ENCODE results near the gene SCAF8.
A peak's percentile ranks its signal among the peaks of the same experiment; 100 is the strongest.
"Not testable (repeated sequence)": the region's sequence is repeated elsewhere in the genome, so short reads cannot be mapped to it uniquely, and the experiment has no call there.

Gene SCAF8

GRCh38 chr6:154742891-154743290 lies 9.7 kb downstream of the SCAF8 start:
- H3K27me3 ChIP-seq (ENCODE audit: insufficient read depth, low read length): no peaks in the 10 kb centered on the region
- H3K4me1 ChIP-seq (ENCODE audit: control insufficient read depth in 1 of 2, insufficient read depth in 2 of 2, low read length in 2 of 2): peaks cover 2 to 5% of the 10 kb centered on the region in 2 experiments
- no peak overlapping the region for H3K23ac ChIP-seq (ENCODE audit: low read length)
- H3K14ac ChIP-seq (ENCODE audit: low read length): no peak overlapping the region
- no peak overlapping the region for H3K18ac ChIP-seq (ENCODE audit: low read length)
- no peak overlapping the region for H2BK120ac ChIP-seq (ENCODE audit: insufficient read depth, low read length, poor library complexity)
- H3K79me1 ChIP-seq (ENCODE audit: low read length): no peaks in the 10 kb centered on the region
- H3K36me3 ChIP-seq (ENCODE audit: control insufficient read depth in 1 of 2, insufficient read depth in 2 of 2, low read length in 2 of 2): no peaks in the 10 kb centered on the region
- no peak for DNase-seq
- peaks cover 17% of the 10 kb centered on the region for H3K79me2 ChIP-seq (ENCODE audit: control insufficient read depth, insufficient read depth, low read length, poor library complexity)
- no peak overlapping the region for H2AK5ac ChIP-seq (ENCODE audit: low read length)
- H3K27ac ChIP-seq (ENCODE audit: low read depth, low read length): no peak overlapping the region
- no CpG with 5 or more reads among the region's 4 CpGs for WGBS (ENCODE audit: extremely low coverage, insufficient coverage, insufficient read length)
- H3K9me3 ChIP-seq (ENCODE audit: insufficient read depth, low read depth, low read length): no peaks in the 10 kb centered on the region
- H4K12ac ChIP-seq (ENCODE audit: low read depth, low read length): no peak overlapping the region
- H4K91ac ChIP-seq (ENCODE audit: low read depth, low read length): no peak overlapping the region
- H2BK5ac ChIP-seq (ENCODE audit: low read depth, low read length, poor library complexity): no peak overlapping the region
- no peak overlapping the region for H3K4me2 ChIP-seq (ENCODE audit: low read length)
- H2AFZ ChIP-seq (ENCODE audit: insufficient read depth, low read length, poor library complexity): no peak overlapping the region
- no peak overlapping the region for H3K4me3 ChIP-seq (ENCODE audit: low read depth, low read length)
- peak overlapping the region; percentile 81 for H3K4ac ChIP-seq (ENCODE audit: low read depth, low read length)
- H3K9ac ChIP-seq (ENCODE audit: low read length): peak overlapping the region; percentile 10
- no peak overlapping the region for H2BK12ac ChIP-seq (ENCODE audit: low read length)
- no peak overlapping the region for H4K8ac ChIP-seq (ENCODE audit: low read depth, low read length)

GRCh38 chr6:154744029-154744745 lies 11.0 kb downstream of the SCAF8 start:
- not testable (repeated sequence) for H3K79me1 ChIP-seq (ENCODE audit: low read length); H2BK5ac ChIP-seq (ENCODE audit: low read depth, low read length, poor library complexity); H4K8ac ChIP-seq (ENCODE audit: low read depth, low read length); H4K12ac ChIP-seq (ENCODE audit: low read depth, low read length); H2AK5ac ChIP-seq (ENCODE audit: low read length); H3K4me1 ChIP-seq (ENCODE audit: control insufficient read depth in 1 of 2, insufficient read depth in 2 of 2, low read length in 2 of 2); H3K18ac ChIP-seq (ENCODE audit: low read length); H3K4me3 ChIP-seq (ENCODE audit: low read depth, low read length); H3K27ac ChIP-seq (ENCODE audit: low read depth, low read length); H3K14ac ChIP-seq (ENCODE audit: low read length); H2BK120ac ChIP-seq (ENCODE audit: insufficient read depth, low read length, poor library complexity); H3K23ac ChIP-seq (ENCODE audit: low read length); H3K9ac ChIP-seq (ENCODE audit: low read length); H3K9me3 ChIP-seq (ENCODE audit: insufficient read depth, low read depth, low read length); H2BK12ac ChIP-seq (ENCODE audit: low read length); DNase-seq; H3K4me2 ChIP-seq (ENCODE audit: low read length); H3K36me3 ChIP-seq (ENCODE audit: control insufficient read depth in 1 of 2, insufficient read depth in 2 of 2, low read length in 2 of 2); H3K27me3 ChIP-seq (ENCODE audit: insufficient read depth, low read length); H2AFZ ChIP-seq (ENCODE audit: insufficient read depth, low read length, poor library complexity); H4K91ac ChIP-seq (ENCODE audit: low read depth, low read length)
- H3K4ac ChIP-seq (ENCODE audit: low read depth, low read length): peak overlapping the region; percentile 94
- no CpG with 5 or more reads among the region's 7 CpGs for WGBS (ENCODE audit: extremely low coverage, insufficient coverage, insufficient read length)
- peaks cover 14% of the 10 kb centered on the region for H3K79me2 ChIP-seq (ENCODE audit: control insufficient read depth, insufficient read depth, low read length, poor library complexity)

- Histone ChIP-seq H2AFZ (ENCODE audit: insufficient read depth, low read length, poor library complexity) (no peak overlapping the region), H3K14ac (ENCODE audit: low read length) (no peak overlapping the region), H2BK12ac (ENCODE audit: low read length) (no peak overlapping the region), H3K36me3 (ENCODE audit: control insufficient read depth in 1 of 2, insufficient read depth in 2 of 2, low read length in 2 of 2) (no peaks in the 10 kb centered on the region), H2BK120ac (ENCODE audit: insufficient read depth, low read length, poor library complexity) (no peak overlapping the region), H3K9me3 (ENCODE audit: insufficient read depth, low read depth, low read length) (no peaks in the 10 kb centered on the region), H2BK5ac (ENCODE audit: low read depth, low read length, poor library complexity) (no peak overlapping the region), H3K4me3 (ENCODE audit: low read depth, low read length) (no peak overlapping the region), H4K8ac (ENCODE audit: low read depth, low read length) (no peak overlapping the region), H3K27me3 (ENCODE audit: insufficient read depth, low read length) (no peaks in the 10 kb centered on the region), H3K4ac (ENCODE audit: low read depth, low read length) (peak overlapping the region; percentile 97), H4K12ac (ENCODE audit: low read depth, low read length) (no peak overlapping the region), H3K4me1 (ENCODE audit: control insufficient read depth in 1 of 2, insufficient read depth in 2 of 2, low read length in 2 of 2) (peaks cover 0 to 3% of the 10 kb centered on the region in 2 experiments), H3K23ac (ENCODE audit: low read length) (no peak overlapping the region), H3K27ac (ENCODE audit: low read depth, low read length) (no peak overlapping the region), H4K91ac (ENCODE audit: low read depth, low read length) (no peak overlapping the region), H3K9ac (ENCODE audit: low read length) (no peak overlapping the region), H3K4me2 (ENCODE audit: low read length) (no peak overlapping the region), H2AK5ac (ENCODE audit: low read length) (no peak overlapping the region), H3K79me1 (ENCODE audit: low read length) (no peaks in the 10 kb centered on the region), H3K18ac (ENCODE audit: low read length) (no peak overlapping the region), H3K79me2 (ENCODE audit: control insufficient read depth, insufficient read depth, low read length, poor library complexity) (peaks cover 13% of the 10 kb centered on the region)
- no CpG with 5 or more reads among the region's 2 CpGs for WGBS (ENCODE audit: extremely low coverage, insufficient coverage, insufficient read length)
- DNase-seq: no peak
Measured at GRCh38 chr6:154745243-154745642, 12.0 kb downstream of the SCAF8 start.

GRCh38 chr6:154749341-154749740 lies 16.1 kb downstream of the SCAF8 start:
- no CpG with 5 or more reads among the region's 3 CpGs for WGBS (ENCODE audit: extremely low coverage, insufficient coverage, insufficient read length)
- Histone ChIP-seq H2AK5ac (ENCODE audit: low read length) (no peak overlapping the region), H3K9me3 (ENCODE audit: insufficient read depth, low read depth, low read length) (no peaks in the 10 kb centered on the region)

More at GRCh38 chr6:154749341-154749740, 16.1 kb downstream of the SCAF8 start:
- Histone ChIP-seq H2BK5ac (ENCODE audit: low read depth, low read length, poor library complexity) (no peak overlapping the region), H3K4ac (ENCODE audit: low read depth, low read length) (peak overlapping the region; percentile 76), H2BK12ac (ENCODE audit: low read length) (no peak overlapping the region), H4K12ac (ENCODE audit: low read depth, low read length) (no peak overlapping the region), H3K18ac (ENCODE audit: low read length) (no peak overlapping the region), H3K4me3 (ENCODE audit: low read depth, low read length) (no peak overlapping the region), H2AFZ (ENCODE audit: insufficient read depth, low read length, poor library complexity) (no peak overlapping the region), H3K23ac (ENCODE audit: low read length) (no peak overlapping the region), H2BK120ac (ENCODE audit: insufficient read depth, low read length, poor library complexity) (no peak overlapping the region), H3K79me2 (ENCODE audit: control insufficient read depth, insufficient read depth, low read length, poor library complexity) (peaks cover 16% of the 10 kb centered on the region), H3K36me3 (ENCODE audit: control insufficient read depth in 1 of 2, insufficient read depth in 2 of 2, low read length in 2 of 2) (peaks cover 0 to 2% of the 10 kb centered on the region in 2 experiments), H3K27ac (ENCODE audit: low read depth, low read length) (no peak overlapping the region), H4K8ac (ENCODE audit: low read depth, low read length) (no peak overlapping the region), H4K91ac (ENCODE audit: low read depth, low read length) (no peak overlapping the region), H3K4me2 (ENCODE audit: low read length) (no peak overlapping the region), H3K79me1 (ENCODE audit: low read length) (no peaks in the 10 kb centered on the region), H3K27me3 (ENCODE audit: insufficient read depth, low read length) (no peaks in the 10 kb centered on the region), H3K14ac (ENCODE audit: low read length) (no peak overlapping the region), H3K9ac (ENCODE audit: low read length) (no peak overlapping the region), H3K4me1 (ENCODE audit: control insufficient read depth in 1 of 2, insufficient read depth in 2 of 2, low read length in 2 of 2) (no peaks in the 10 kb centered on the region)
- DNase-seq: no peak
